ENCODE measurements around the gene PAIP2B.

DNA sequence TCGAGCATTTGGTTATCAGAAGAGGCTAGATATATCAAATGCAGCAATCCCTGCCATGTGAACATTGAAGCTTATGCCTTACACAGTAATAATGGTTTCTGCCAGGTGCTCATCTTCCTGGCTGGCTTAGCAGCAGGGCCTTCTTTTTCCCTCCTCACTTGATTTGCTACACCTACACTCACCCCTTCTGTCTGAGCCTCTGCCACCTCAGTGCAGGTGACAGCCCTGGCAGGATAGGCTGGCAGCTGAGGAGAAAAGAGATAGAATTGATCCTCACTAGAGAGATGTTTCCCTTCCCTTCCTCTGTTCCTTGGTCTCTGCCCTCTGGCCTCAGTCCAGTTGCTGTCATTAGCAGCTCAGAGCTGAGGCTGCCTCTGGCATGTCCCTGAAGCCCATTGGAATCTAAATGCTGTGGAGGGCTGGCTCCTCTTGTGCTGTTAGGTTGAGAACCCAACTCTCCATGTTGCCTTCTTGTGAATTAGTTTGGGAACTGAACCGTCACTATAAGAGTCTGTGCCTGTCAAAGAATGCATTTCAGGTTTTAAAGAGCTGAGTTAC is 78.3 kb downstream of the PAIP2B start:
- TF ChIP-seq POLR2A (IDR thresholded peaks at IDR 0.05; ENCODE audit: low read depth), result no peak
- TF ChIP-seq, protein P1, sequence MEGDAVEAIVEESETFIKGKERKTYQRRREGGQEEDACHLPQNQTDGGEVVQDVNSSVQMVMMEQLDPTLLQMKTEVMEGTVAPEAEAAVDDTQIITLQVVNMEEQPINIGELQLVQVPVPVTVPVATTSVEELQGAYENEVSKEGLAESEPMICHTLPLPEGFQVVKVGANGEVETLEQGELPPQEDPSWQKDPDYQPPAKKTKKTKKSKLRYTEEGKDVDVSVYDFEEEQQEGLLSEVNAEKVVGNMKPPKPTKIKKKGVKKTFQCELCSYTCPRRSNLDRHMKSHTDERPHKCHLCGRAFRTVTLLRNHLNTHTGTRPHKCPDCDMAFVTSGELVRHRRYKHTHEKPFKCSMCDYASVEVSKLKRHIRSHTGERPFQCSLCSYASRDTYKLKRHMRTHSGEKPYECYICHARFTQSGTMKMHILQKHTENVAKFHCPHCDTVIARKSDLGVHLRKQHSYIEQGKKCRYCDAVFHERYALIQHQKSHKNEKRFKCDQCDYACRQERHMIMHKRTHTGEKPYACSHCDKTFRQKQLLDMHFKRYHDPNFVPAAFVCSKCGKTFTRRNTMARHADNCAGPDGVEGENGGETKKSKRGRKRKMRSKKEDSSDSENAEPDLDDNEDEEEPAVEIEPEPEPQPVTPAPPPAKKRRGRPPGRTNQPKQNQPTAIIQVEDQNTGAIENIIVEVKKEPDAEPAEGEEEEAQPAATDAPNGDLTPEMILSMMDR (IDR thresholded peaks at IDR 0.05), result no peak

All from esophagus muscularis mucosa (tissue), 3 donors.